ENCODE measurements around the gene OTC. TPM values are rescaled to one million over a fixed set of nuclear protein-coding genes. Genes with fewer than 3 reads are reported as not detected.

Gene OTC
- total RNA-seq, 1 experiment from 2014 or later, result not detected

GRCh38 chrX:38332505-38332904, 19.9 kb upstream of the OTC start:
- no peaks in the 10 kb centered on the region for H3K27me3 ChIP-seq (ENCODE audit: insufficient read depth, low read length)
- no peaks in the 10 kb centered on the region for H3K79me1 ChIP-seq (ENCODE audit: insufficient read depth, low read depth, low read length, poor library complexity, severe bottlenecking)
- DNase-seq, result no peak
- no peak overlapping the region for H2BK15ac ChIP-seq (ENCODE audit: low read depth, low read length)
- Mint-ChIP-seq H3K4me1 (peaks cover 0 to 2% of the 10 kb centered on the region in 2 experiments; a peak in 2 of 4 replicates), H3K4me3 (no peak overlapping the region), H3K9me3 (peaks cover 60 to 70% of the 10 kb centered on the region in 2 experiments), H3K36me3 (ENCODE audit: insufficient read depth in 1 of 3, low read depth in 3 of 3) (no peaks in the 10 kb centered on the region; a peak in 2 of 7 replicates), H3K27me3 (ENCODE audit: low read depth) (peaks cover 1% of the 10 kb centered on the region; the same call in 1 of the 2 replicates), H3K27ac (no peak overlapping the region)
- no peaks in the 10 kb centered on the region for H4K20me1 ChIP-seq (ENCODE audit: control insufficient read depth, insufficient read depth, insufficient read length)
- no peak overlapping the region for H2BK5ac ChIP-seq (ENCODE audit: insufficient read length, low read length)
- H3T11ph ChIP-seq (ENCODE audit: low read length), result no peak overlapping the region
- no peak overlapping the region for H4K91ac ChIP-seq (ENCODE audit: insufficient read length, low read depth, low read length)
- H2BK20ac ChIP-seq (ENCODE audit: low read depth, low read length, poor library complexity, severe bottlenecking), result no peak overlapping the region
- no peak overlapping the region for H3K4me2 ChIP-seq (ENCODE audit: insufficient read depth, insufficient read length, low read length)
- no peaks in the 10 kb centered on the region for H3K23me2 ChIP-seq (ENCODE audit: insufficient read length, low read depth, low read length, poor library complexity, severe bottlenecking)
- no peak overlapping the region for H2BK12ac ChIP-seq (ENCODE audit: insufficient read length, low read depth, low read length)
- H3K14ac ChIP-seq (ENCODE audit: insufficient read depth, low read length), result no peak overlapping the region
- TF ChIP-seq, protein P1, sequence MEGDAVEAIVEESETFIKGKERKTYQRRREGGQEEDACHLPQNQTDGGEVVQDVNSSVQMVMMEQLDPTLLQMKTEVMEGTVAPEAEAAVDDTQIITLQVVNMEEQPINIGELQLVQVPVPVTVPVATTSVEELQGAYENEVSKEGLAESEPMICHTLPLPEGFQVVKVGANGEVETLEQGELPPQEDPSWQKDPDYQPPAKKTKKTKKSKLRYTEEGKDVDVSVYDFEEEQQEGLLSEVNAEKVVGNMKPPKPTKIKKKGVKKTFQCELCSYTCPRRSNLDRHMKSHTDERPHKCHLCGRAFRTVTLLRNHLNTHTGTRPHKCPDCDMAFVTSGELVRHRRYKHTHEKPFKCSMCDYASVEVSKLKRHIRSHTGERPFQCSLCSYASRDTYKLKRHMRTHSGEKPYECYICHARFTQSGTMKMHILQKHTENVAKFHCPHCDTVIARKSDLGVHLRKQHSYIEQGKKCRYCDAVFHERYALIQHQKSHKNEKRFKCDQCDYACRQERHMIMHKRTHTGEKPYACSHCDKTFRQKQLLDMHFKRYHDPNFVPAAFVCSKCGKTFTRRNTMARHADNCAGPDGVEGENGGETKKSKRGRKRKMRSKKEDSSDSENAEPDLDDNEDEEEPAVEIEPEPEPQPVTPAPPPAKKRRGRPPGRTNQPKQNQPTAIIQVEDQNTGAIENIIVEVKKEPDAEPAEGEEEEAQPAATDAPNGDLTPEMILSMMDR (conservative IDR thresholded peaks at IDR 0.05), result no peak
- H2AK5ac ChIP-seq (ENCODE audit: insufficient read length, low read length), result no peak overlapping the region
- no peak overlapping the region for H3K56ac ChIP-seq (ENCODE audit: insufficient read length, low read depth, low read length)
- H4K5ac ChIP-seq (ENCODE audit: insufficient read length, low read depth, low read length), result no peak overlapping the region
- no peak overlapping the region for H3K4ac ChIP-seq (ENCODE audit: low read depth, low read length)
- H2BK120ac ChIP-seq (ENCODE audit: low read depth, low read length, poor library complexity, severe bottlenecking), result no peak overlapping the region
- H3K79me2 ChIP-seq (ENCODE audit: insufficient read depth, low read length), result no peaks in the 10 kb centered on the region
- H3K18ac ChIP-seq (ENCODE audit: insufficient read length, low read depth, low read length), result no peak overlapping the region
- H2AFZ ChIP-seq (ENCODE audit: low read length), result no peak overlapping the region
- H3K4me1 ChIP-seq (ENCODE audit: insufficient read depth, low read length), result no peaks in the 10 kb centered on the region
- no peak overlapping the region for H4K8ac ChIP-seq (replicated peaks; ENCODE audit: insufficient read length, low read depth, low read length)
- no peak overlapping the region for H3K27ac ChIP-seq (ENCODE audit: insufficient read length, low read depth, low read length)
- no peak overlapping the region for H3K23ac ChIP-seq (ENCODE audit: insufficient read length, low read depth, low read length)
- H3K9me3 ChIP-seq (ENCODE audit: control insufficient read depth, low read depth, low read length), result no peaks in the 10 kb centered on the region
- H3K9ac ChIP-seq (ENCODE audit: extremely low read depth, insufficient read length, low read length), result no peak overlapping the region
